Middle frontal gyrus (tissue), 1 donor: ENCODE measurements around the gene BLTP3B.

Experiments used
- DNase-seq: peaks from one replicate; pipeline ENCODE4 v3.0.0-alpha.2; 2015; ENCODE audit warnings: low spot score; ENCODE audit errors: extremely low spot score

Gene BLTP3B

GRCh38 chr12:100123316-100124095 is 19.2 kb downstream of the BLTP3B start:
- no peak for DNase-seq

- DNase-seq, result no peak
Observed at GRCh38 chr12:100120355-100120754, 22.3 kb downstream of the BLTP3B start.

- DNase-seq, result no peak
Observed at GRCh38 chr12:100115291-100115690, 27.4 kb downstream of the BLTP3B start.

GRCh38 chr12:100114574-100114973 is 28.1 kb downstream of the BLTP3B start:
- DNase-seq, result no peak

GRCh38 chr12:100110276-100110675 is 32.4 kb downstream of the BLTP3B start:
- no peak for DNase-seq

GRCh38 chr12:100106861-100107260 is 35.8 kb downstream of the BLTP3B start:
- no peak for DNase-seq

- no peak for DNase-seq
Observed at GRCh38 chr12:100105661-100106060, 37.0 kb downstream of the BLTP3B start.

- DNase-seq, result no peak
Observed at GRCh38 chr12:100101000-100101399, 41.7 kb downstream of the BLTP3B start.
